GM19455 (cell line): ENCODE data around the gene GLB1L3.
"Not testable (repeated sequence)": the region's sequence is repeated elsewhere in the genome, so short reads cannot be mapped to it uniquely, and the experiment has no call there.

Experiments
- ATAC-seq: cut with Tn5 transposase; IDR thresholded peaks from one replicate; pipeline ENCODE4 v1.9.1; 2021; ENCODE audit not compliant: unreplicated experiment

The GLB1L3 gene

GRCh38 chr11:134340354-134340964 lies 64.3 kb downstream of the GLB1L3 start:
- ATAC-seq: no peak

DNA sequence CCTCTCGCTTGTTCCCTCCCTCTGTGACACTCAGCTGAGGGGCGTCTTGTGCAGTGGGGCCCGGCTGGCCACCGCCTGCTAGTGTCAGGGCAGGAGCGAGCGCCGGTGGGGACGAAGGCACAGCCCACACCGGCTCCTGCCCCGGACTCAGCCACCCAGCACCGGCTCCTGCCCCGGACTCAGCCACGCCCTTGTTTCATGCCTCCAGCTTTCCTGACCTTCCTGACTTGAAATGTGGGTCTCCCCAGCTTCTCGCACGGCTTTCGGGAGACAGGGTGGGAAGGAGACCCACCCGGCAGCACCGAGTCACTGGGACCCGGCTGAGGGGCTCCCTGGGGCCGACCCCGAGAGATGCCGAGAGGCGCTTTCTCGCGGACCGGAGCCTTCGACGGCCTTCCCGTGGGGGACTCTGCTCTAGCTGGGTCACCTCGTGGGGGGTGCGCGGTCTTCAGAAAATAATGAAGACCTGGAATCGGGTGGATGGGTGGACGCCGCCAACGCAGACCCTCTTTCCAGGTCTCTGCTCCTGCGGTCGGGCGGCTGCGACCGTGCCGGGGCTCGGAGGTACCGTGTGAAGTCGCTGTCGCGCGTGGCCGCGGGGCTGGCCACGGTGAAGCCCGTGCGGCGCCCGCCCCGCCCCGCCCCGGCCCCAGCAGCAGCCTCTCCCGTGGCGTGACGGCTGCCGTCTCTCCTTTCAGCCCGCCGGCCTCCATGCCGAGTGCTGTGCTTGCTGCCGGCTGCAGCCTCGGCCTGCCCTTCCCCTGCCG lies 65.8 kb downstream of the GLB1L3 start:
- no peak for ATAC-seq

GRCh38 chr11:134342572-134343340 lies 66.6 kb downstream of the GLB1L3 start:
- ATAC-seq: no peak

DNA sequence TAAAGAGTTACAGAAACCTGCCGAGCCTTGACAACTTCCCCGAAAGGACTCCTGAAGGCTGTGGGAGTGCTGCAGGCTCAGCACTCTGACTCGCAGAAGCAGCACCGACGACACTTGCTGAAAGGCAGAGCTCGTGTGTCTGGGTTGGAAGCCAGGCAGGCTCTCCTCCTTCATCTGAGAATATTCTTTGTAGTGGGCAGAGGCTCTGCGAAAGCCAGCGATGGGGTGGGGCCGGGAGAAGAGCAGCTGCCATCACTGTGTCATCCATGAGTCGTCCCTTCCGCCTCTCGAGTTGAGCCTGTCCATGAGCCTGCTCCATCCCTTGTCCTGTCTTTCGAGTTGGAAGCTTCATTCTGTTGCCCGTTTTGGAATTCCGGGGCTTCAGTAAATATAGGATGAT lies 67.5 kb downstream of the GLB1L3 start:
- ATAC-seq: no peak

DNA sequence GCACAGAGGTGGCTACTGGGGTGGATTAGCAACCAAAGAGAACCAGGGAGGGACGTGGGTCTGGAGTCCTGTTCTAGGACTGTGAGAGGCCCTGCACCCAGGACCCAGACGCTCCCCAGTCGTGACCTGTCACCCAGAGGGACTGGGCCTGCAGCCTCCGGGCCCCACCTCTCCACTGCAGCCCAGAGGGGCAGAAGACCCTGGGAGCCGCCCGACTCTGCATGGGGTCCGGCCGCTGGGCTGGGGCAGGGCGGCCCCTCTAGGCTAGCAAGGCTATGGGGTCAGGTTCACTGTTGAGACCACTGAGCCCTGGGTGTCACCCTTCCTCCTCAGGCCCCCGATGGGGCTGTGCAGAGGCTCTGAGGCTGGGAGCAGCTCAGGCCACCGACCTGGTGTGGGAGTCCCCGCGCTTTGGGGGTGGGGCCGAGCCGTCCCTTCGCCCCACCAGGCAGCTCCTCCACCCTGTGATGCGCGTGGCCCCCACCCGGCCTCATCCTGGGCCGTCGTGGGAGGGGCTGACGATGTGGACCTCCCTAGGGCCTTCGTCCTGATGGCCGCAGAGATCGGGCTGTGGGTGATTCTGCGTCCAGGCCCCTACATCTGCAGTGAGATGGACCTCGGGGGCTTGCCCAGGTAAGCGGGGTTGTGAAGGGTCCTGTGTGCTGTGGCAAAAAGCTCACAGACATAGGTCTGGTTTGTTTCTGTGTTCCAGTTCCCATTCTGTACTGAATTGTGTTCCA lies 68.5 kb downstream of the GLB1L3 start:
- not testable (repeated sequence) for ATAC-seq

DNA sequence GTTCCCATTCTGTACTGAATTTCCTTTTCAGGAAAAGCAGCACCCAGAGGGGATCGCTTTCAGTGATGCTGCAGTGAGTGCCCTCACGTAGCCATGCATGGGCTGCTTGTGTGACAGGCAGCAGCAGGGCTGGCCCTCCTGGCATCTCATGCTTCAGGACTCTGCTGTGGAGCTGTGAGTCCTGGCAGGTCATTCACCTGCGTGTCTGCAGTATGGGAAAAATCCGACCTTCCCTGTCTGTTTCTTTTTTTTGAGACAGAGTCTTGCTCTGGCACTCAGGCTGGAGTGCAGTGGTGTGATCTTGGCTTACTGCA lies 69.0 kb downstream of the GLB1L3 start:
- no peak for ATAC-seq

DNA sequence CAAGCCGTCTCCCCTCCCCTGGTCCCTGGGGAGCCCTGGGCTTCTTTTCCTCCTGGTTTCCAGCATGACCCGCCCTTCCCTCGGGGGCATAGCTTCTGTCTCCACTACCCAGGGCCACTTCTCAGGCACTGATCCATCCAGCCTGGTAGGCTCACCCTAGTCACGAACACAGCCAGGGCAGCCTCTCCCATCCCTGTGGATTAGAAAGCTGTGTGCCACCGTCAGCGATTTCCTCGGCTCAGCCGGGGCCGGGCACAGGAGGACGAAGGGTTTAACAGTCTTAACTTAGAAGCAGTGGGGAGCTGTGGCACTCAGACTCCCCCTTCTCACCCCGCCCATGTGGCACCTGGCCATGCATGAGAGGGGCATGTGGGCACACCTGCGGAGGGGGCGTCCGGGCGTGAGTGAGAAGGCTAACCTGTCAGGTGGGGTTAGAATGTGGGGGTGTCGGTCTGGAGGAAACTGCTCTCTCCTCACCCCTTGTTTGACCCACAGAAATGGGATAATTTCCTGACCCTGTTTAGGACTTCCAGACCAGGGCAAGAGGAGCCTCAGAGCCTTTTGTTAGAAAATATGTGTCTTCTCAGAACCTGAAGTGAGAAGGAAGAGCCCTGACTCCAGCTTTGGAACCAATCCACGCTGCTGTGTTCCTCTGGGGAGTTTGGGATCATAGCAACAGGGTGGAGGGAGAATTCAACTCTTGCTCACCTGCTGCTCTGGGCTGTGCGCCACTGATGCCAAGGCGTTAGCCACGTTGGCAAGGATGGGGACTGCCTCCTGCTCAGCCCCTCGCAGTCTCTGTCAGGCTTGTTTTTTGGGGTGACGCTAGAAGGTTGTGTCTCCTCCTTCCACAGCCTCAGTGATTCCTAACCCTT lies 70.2 kb downstream of the GLB1L3 start:
- no peak for ATAC-seq

GRCh38 chr11:134346976-134347350 lies 70.8 kb downstream of the GLB1L3 start:
- ATAC-seq: no peak

- ATAC-seq: no peak
These were observed 71.3 kb downstream of the GLB1L3 start for GRCh38 chr11:134347441-134347840.

- no peak for ATAC-seq
These were observed 73.1 kb downstream of the GLB1L3 start for GRCh38 chr11:134349109-134349801.

- ATAC-seq: no peak
These were observed 73.7 kb downstream of the GLB1L3 start for GRCh38 chr11:134349802-134350355.

- ATAC-seq: no peak
These were observed 74.2 kb downstream of the GLB1L3 start for GRCh38 chr11:134350381-134350780.

GRCh38 chr11:134352111-134352510 lies 75.9 kb downstream of the GLB1L3 start:
- ATAC-seq: no peak

DNA sequence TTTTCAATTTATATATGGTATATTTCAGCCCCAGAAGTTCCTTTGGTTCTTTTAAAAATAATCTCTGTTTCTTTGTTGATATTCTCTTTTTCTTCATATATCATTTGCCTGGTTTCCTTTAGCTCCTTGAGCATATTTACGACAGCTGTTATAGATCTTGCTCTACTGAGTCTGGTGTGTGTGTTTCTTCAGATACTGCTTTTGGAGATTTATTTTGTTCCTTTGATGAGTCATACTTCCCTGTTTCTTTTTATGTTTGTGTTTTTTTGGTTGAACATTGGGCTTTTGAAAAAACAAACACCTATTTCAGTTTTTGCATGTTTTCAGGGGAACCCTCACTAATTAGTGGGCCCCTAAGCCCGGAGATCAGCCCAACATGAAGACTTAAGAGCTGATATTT lies 79.0 kb downstream of the GLB1L3 start:
- no peak for ATAC-seq

DNA sequence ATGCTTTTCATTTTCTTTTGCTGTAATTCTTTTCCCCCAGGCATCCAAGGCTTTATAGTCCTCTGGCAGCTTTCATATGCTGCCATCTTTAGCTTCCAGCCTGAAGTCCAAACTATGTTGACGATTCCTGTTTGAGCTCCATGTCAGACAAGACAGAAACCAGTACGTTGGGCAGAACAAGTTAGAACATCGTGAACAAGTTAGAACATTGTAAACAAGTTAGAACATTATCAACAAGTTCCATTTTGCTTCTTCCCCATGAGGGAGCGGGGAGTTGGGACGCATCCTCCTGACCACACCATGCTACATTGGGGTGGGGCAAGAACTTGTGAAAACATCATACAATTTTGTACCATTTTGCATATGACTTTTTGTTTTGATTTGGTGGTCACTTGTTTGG lies 79.5 kb downstream of the GLB1L3 start:
- ATAC-seq: no peak

- ATAC-seq: no peak
These were observed 80.7 kb downstream of the GLB1L3 start for GRCh38 chr11:134356656-134357544.

DNA sequence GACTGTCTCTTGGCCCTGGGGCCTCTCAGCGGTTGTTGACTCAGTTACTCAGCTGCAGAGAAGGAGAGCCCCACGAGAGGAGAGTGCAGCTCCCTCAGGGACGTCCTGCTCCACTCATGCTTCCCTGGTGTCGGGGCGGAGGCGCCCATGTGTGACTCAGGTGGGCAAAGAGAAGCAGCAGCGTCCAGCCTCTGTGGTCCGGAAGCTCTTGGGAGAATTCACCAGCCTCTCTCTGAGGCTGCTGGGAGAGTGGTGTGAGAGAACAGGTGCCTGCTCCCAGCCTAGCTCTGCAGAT lies 81.3 kb downstream of the GLB1L3 start:
- no peak for ATAC-seq

GRCh38 chr11:134358165-134358855 lies 82.1 kb downstream of the GLB1L3 start:
- no peak for ATAC-seq
